Thyroid gland (tissue), 4 donors: Measurements from ENCODE around the gene ALPK1. TPM values are rescaled to one million over a fixed set of nuclear protein-coding genes. Genes with fewer than 3 reads are reported as not detected.

Experiments used
- DNase-seq, 2 donors: peaks; one replicate each; pipeline ENCODE4 v3.0.0-alpha.2; 2019
- H3K27ac ChIP-seq, 3 donors: fragments of 200-600 bp; sonication (generic); 1 replicate in 2 of 3; 2 replicates in 1 of 3; pipeline ENCODE4 v1.5.1; 2016 to 2019; ENCODE audit warnings: mild to moderate bottlenecking in 1 of 3, moderate library complexity in 1 of 3
- H3K27me3 ChIP-seq: fragments of 200-600 bp; sonication (generic); one replicate; pipeline ENCODE4 v1.5.1; 2019
- H3K36me3 ChIP-seq, 2 donors: fragments of 200-600 bp; sonication (generic); one replicate each; pipeline ENCODE4 v1.5.1; 2016 to 2019
- H3K4me1 ChIP-seq, 2 donors: fragments of 200-600 bp; sonication (generic); one replicate each; pipeline ENCODE4 v1.5.1; 2017 to 2019
- H3K4me3 ChIP-seq, 3 donors: fragments of 200-600 bp; sonication (generic); replicated peaks in 1 of 3; 1 replicate in 2 of 3; 2 replicates in 1 of 3; pipeline ENCODE4 v1.5.1; 2016; ENCODE audit warnings: mild to moderate bottlenecking in 1 of 3
- H3K9me3 ChIP-seq: fragments of 200-600 bp; sonication (generic); one replicate; pipeline ENCODE4 v1.5.1; 2017
- POLR2A ChIP-seq, 2 donors: fragments of 450-650 bp; IDR thresholded peaks; one replicate each; pipeline ENCODE4 v1.6.1; 2017; ENCODE audit warnings: antibody characterized with exemption in 2 of 2, mild to moderate bottlenecking in 2 of 2, moderate library complexity in 1 of 2
- WGBS, 2 donors: methylation state at CpG; one replicate each; pipeline ENCODE4 v1.1.5; 2017; 5-methylcytosine and 5-hydroxymethylcytosine counted together
- intact Hi-C: fragments of 100-400 bp; cut with DNase I; formaldehyde crosslinking; loops from one replicate; pipeline ENCODE4 v1.15.1; 2023
- total RNA-seq, 4 donors: library from RNA; depleted of rRNA; stranded (reverse); fragments of >200 nt; gene quantifications; one replicate each; pipeline ENCODE4 v1.2.3, GENCODE V29; 2016
- TF ChIP-seq, protein P1 (sequence below), 6 experiments: fragments of 200-600 bp in 3 of 6; fragments of 450-650 bp in 3 of 6; sonication (generic) in 3 of 6; IDR thresholded peaks; one replicate each; pipeline ENCODE4 v1.5.1; 2016 to 2019; ENCODE audit warnings: antibody characterized with exemption in 6 of 6, mild to moderate bottlenecking in 2 of 6, inconsistent platforms in 1 of 6, moderate library complexity in 1 of 6

ALPK1 gene
- total RNA-seq, 4 donors from 2014 or later = 27.9 to 46.2 (median 32.7) TPM

DNA sequence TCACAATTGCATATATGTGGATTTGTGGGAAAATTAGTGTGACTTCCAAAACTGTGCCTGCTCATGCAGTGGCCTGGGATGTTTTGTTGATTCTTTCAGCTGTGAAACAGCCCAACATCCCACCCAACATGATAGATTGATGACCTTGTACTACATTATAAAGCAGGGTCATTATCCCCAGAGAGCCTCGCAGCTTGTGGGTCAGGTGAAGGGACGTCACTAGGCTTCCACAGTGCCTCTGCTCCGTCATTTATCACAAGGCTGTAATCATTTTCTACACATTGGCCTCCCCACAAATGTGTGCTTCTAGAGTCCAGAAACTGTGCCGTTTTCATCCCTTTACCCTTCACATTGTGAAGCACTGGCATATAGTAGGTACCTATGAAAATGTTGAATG, 31.6 kb downstream of the ALPK1 start:
- intact Hi-C loops = loop anchor here (10.0 kb wide), 1 partner anchor 196 kb away; no protein-coding TSS in a partner anchor
- Histone ChIP-seq H3K27ac (no peak overlapping the region), H3K4me3 (no peak overlapping the region), H3K27me3 (no peaks in the 10 kb centered on the region), H3K9me3 (no peaks in the 10 kb centered on the region), H3K36me3 (no peaks in the 10 kb centered on the region), H3K4me1 (no peaks in the 10 kb centered on the region)
- no peak for DNase-seq
- 91 to 97% methylated on average over 4 of the region's 4 CpGs for WGBS, 2 donors
- TF ChIP-seq, protein P1, sequence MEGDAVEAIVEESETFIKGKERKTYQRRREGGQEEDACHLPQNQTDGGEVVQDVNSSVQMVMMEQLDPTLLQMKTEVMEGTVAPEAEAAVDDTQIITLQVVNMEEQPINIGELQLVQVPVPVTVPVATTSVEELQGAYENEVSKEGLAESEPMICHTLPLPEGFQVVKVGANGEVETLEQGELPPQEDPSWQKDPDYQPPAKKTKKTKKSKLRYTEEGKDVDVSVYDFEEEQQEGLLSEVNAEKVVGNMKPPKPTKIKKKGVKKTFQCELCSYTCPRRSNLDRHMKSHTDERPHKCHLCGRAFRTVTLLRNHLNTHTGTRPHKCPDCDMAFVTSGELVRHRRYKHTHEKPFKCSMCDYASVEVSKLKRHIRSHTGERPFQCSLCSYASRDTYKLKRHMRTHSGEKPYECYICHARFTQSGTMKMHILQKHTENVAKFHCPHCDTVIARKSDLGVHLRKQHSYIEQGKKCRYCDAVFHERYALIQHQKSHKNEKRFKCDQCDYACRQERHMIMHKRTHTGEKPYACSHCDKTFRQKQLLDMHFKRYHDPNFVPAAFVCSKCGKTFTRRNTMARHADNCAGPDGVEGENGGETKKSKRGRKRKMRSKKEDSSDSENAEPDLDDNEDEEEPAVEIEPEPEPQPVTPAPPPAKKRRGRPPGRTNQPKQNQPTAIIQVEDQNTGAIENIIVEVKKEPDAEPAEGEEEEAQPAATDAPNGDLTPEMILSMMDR (IDR thresholded peaks at IDR 0.05) = no peak
- TF ChIP-seq POLR2A (IDR thresholded peaks at IDR 0.05) = no peak

DNA sequence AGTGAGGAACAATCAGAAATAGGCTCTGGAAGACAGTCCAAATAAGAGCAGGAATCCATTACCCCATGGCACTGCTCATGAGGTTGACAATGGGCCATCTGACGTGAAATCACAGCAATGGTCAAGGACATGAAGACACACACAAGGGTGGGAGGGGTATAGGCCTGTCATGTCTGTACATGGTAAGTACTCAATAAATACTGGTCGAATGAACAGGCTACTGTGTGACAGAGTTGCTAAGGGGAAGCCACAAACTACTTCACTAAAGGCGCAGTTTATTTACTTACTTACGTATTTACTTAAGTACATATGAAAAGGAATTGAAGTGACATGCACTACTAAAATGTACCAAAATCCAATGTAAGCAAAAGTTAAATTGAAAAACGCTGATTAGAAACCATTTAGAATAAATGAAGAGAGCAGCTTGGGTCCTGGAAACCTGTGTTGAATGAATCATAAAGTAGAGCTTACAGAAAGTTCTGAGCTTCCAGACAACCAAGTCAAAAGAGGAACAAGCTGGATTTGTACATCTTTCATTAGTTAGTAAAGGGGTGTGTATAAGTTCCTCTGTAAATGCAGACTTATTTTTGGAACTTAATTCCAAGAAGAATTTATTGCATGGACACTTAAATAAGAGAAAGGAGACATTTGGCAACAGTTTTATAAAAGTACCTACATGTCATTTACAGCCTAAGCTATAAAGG, 32.7 kb downstream of the ALPK1 start:
- intact Hi-C loops = loop anchor here (10.0 kb wide), 1 partner anchor 195 kb away; no protein-coding TSS in a partner anchor
- H3K4me3 ChIP-seq = no peak overlapping the region
- 84 to 86% methylated on average over 5 of the region's 5 CpGs for WGBS, 2 donors

DNA sequence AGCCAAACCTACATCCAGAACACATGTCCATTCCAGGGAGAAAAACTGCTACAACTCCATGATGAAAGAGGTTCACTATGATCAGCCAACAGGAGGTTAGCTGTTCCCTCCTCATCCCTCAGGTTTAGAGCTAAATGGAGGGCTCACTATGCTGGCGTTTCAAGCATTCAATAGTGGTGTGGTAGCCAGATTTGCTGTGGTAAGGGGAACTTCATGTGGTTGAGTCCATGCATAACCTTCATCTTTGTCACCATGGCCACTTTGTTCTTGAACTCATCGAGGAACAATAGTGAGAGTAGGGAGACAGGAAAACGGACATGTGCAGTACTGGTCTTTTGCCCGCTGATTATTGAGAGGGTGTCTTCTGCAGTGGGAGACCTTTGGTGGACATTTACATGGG, 33.8 kb downstream of the ALPK1 start:
- intact Hi-C loops = no loop called here
- no peak for DNase-seq
- H3K9me3 ChIP-seq = no peaks in the 10 kb centered on the region
- no peaks in the 10 kb centered on the region for H3K27me3 ChIP-seq
- no peak overlapping the region for H3K4me3 ChIP-seq
- H3K36me3 ChIP-seq = no peaks in the 10 kb centered on the region
- no peaks in the 10 kb centered on the region for H3K4me1 ChIP-seq
- 93 to 96% methylated on average over 4 of the region's 4 CpGs for WGBS, 2 donors
- TF ChIP-seq POLR2A (IDR thresholded peaks at IDR 0.05) = no peak
- TF ChIP-seq, protein P1 (IDR thresholded peaks at IDR 0.05) = no peak
- H3K27ac ChIP-seq = no peak overlapping the region

More for the DNA sequence above, 32.7 kb downstream of the ALPK1 start:
- Histone ChIP-seq H3K27ac (no peak overlapping the region), H3K27me3 (no peaks in the 10 kb centered on the region), H3K36me3 (no peaks in the 10 kb centered on the region), H3K9me3 (no peaks in the 10 kb centered on the region), H3K4me1 (no peaks in the 10 kb centered on the region)
- no peak for DNase-seq
- no peak for TF ChIP-seq POLR2A (IDR thresholded peaks at IDR 0.05)
- TF ChIP-seq, protein P1 (IDR thresholded peaks at IDR 0.05) = no peak

DNA sequence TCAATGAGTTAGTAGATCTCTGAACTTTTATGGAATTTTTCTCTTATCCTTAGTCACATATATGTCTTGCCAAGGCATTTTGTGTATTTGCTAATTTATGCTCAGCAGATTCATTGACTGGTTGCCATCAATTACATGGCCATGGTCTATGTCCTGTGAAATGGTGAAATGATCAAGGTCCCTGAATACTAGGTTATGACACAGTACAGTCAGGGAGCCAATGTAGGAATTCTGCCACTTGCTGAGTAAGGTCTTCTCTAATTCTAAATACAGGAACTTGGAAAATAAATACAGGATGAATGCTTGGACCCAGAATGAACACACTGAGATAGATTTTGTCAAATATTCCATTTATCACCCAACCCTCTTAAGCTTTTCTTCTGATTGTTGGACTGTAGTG, 35.2 kb downstream of the ALPK1 start:
- Histone ChIP-seq H3K9me3 (no peaks in the 10 kb centered on the region), H3K4me3 (no peak overlapping the region), H3K27me3 (no peaks in the 10 kb centered on the region), H3K36me3 (no peaks in the 10 kb centered on the region), H3K4me1 (no peaks in the 10 kb centered on the region), H3K27ac (no peak overlapping the region)
- intact Hi-C loops = no loop called here
- DNase-seq = no peak
- TF ChIP-seq, protein P1 (IDR thresholded peaks at IDR 0.05) = no peak
- no peak for TF ChIP-seq POLR2A (IDR thresholded peaks at IDR 0.05)

DNA sequence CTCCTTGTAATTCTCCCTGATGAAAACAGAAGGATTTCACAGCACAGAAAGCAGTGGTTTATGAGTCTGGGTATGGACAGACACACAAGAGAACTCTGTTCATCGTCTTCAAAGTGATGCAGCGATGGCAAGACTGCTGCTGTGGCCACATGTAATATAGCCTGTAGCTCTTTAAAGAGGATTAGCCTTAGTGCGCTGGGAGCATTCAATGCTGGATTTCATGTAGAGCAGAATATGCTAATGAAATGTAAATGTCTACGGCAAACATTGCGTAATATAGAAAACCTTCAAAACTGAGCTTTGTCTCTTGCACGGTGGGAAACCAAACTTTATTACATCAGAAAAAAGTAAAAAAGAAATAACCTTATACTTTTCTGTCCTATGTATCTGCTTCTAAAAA, 42.9 kb downstream of the ALPK1 start:
- DNase-seq = no peak
- Histone ChIP-seq H3K27ac (no peak overlapping the region), H3K4me3 (no peak overlapping the region), H3K36me3 (no peaks in the 10 kb centered on the region), H3K27me3 (no peaks in the 10 kb centered on the region), H3K9me3 (no peaks in the 10 kb centered on the region), H3K4me1 (no peaks in the 10 kb centered on the region)
- 82 to 85% methylated on average over 6 of the region's 6 CpGs for WGBS, 2 donors
- no peak for TF ChIP-seq POLR2A (IDR thresholded peaks at IDR 0.05)
- TF ChIP-seq, protein P1 (IDR thresholded peaks at IDR 0.05) = no peak
- intact Hi-C loops = no loop called here
